GM12874 (cell line): Measurements from ENCODE around the gene ZNF333.

ENCODE experiments used
- CTCF ChIP-seq: IDR thresholded peaks from 2 replicates; pipeline ENCODE4 v1.5.1; 2011; ENCODE audit warnings: low read depth, mild to moderate bottlenecking, control low read depth, low read length, moderate library complexity; ENCODE audit not compliant: insufficient read depth

Gene ZNF333

GRCh38 chr19:14779151-14779550 is 89.3 kb downstream of the ZNF333 start:
- no peak for TF ChIP-seq CTCF

- no peak for TF ChIP-seq CTCF
Measured at GRCh38 chr19:14782626-14783409, 93.0 kb downstream of the ZNF333 start.
